ENCODE data around the gene SEC62. TPM values are rescaled to one million over a fixed set of nuclear protein-coding genes. Genes with fewer than 3 reads are reported as not detected.

Gene SEC62
- total and polyA plus RNA-seq, 2 experiments from 2014 or later, result 23.6 to 306 TPM

DNA sequence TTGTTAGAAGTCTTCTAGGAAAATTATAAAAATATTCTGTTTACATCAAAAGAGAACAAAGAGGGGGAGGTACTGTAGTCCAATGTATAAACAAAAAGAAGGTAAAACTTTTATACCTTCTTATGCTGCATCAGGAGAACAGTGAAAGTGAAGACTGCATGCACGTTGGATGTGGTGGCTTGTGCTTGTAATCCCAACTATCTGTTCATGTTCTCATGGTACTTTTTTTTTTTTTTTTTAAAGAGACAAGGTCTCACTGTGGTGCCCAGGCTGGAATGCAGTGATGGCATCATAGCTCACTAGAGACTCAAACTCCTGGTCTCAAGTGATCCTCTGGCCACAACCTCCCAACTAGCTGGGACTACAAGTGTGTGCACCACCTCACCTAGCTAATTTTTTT lies 4.2 kb downstream of the SEC62 start (continued):
- TF ChIP-seq, protein P1, sequence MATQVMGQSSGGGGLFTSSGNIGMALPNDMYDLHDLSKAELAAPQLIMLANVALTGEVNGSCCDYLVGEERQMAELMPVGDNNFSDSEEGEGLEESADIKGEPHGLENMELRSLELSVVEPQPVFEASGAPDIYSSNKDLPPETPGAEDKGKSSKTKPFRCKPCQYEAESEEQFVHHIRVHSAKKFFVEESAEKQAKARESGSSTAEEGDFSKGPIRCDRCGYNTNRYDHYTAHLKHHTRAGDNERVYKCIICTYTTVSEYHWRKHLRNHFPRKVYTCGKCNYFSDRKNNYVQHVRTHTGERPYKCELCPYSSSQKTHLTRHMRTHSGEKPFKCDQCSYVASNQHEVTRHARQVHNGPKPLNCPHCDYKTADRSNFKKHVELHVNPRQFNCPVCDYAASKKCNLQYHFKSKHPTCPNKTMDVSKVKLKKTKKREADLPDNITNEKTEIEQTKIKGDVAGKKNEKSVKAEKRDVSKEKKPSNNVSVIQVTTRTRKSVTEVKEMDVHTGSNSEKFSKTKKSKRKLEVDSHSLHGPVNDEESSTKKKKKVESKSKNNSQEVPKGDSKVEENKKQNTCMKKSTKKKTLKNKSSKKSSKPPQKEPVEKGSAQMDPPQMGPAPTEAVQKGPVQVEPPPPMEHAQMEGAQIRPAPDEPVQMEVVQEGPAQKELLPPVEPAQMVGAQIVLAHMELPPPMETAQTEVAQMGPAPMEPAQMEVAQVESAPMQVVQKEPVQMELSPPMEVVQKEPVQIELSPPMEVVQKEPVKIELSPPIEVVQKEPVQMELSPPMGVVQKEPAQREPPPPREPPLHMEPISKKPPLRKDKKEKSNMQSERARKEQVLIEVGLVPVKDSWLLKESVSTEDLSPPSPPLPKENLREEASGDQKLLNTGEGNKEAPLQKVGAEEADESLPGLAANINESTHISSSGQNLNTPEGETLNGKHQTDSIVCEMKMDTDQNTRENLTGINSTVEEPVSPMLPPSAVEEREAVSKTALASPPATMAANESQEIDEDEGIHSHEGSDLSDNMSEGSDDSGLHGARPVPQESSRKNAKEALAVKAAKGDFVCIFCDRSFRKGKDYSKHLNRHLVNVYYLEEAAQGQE (IDR thresholded peaks at IDR 0.05; ENCODE audit: unreplicated experiment), result no peak
- no peak for TF ChIP-seq EZH2 (IDR thresholded peaks at IDR 0.05; ENCODE audit: low read depth, unreplicated experiment)
- TF ChIP-seq CREB1 (CRISPR knock-in tag; IDR thresholded peaks at IDR 0.05; ENCODE audit: low read depth), result no peak
- TF ChIP-seq STAT1 (IDR thresholded peaks at IDR 0.05; ENCODE audit: unreplicated experiment), result no peak
- no peak for TF ChIP-seq EZH2phosphoT487 (IDR thresholded peaks at IDR 0.05; ENCODE audit: unreplicated experiment)
- TF ChIP-seq ZNF114 (CRISPR knock-in tag; IDR thresholded peaks at IDR 0.05), result no peak

DNA sequence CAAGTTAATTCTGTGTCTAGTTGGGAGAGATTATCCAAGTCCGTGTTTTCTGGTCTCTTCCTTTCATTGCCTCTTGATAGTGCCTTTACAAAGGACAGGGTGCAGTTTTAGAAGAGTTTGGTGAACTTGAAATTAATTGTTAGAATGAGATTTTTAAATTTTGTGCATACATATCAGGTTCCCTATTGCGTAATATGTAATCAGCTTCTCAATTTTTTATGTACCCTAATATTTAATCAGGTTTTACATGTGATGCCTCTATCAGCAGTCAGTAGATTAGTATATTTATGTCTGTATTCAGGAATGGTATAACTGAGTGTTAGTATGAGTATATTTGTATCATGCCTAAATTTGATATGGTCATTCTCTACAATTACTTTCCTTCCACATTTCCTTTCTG lies 4.9 kb downstream of the SEC62 start:
- H3K9me2 ChIP-seq (ENCODE audit: insufficient read depth), result no peaks in the 10 kb centered on the region
- no peaks in the 10 kb centered on the region for H3F3A ChIP-seq (replicated peaks; ENCODE audit: low read depth)
- ATAC-seq (no peak), DNase-seq (ENCODE audit: low spot score) (no peak)
- H3K4me1 Mint-ChIP-seq, result peaks cover 18% of the 10 kb centered on the region
- peaks cover 18% of the 10 kb centered on the region for H3K4me1 ChIP-seq (ENCODE audit: insufficient read depth)
- H3K27ac ChIP-seq (ENCODE audit: low read depth), result no peak overlapping the region
- peaks cover 6% of the 10 kb centered on the region for H3K36me3 Mint-ChIP-seq (ENCODE audit: low read depth)
- no peaks in the 10 kb centered on the region for H3K27me3 ChIP-seq (ENCODE audit: insufficient read depth)
- peaks cover 96% of the 10 kb centered on the region for H3K79me2 ChIP-seq (replicated peaks; ENCODE audit: insufficient read depth)
- peaks cover 5% of the 10 kb centered on the region; the same call in 1 of the 2 replicates for H3K36me3 ChIP-seq (ENCODE audit: insufficient read depth)
- H4K20me1 ChIP-seq (replicated peaks; ENCODE audit: insufficient read depth), result peaks cover 36% of the 10 kb centered on the region
- no peaks in the 10 kb centered on the region for H3K27me3 Mint-ChIP-seq (ENCODE audit: insufficient read depth, low read depth, poor library complexity)
- H3K4me3 Mint-ChIP-seq, result no peak overlapping the region
- H3K4me2 ChIP-seq, result no peak overlapping the region
- no peak overlapping the region for H3K27ac Mint-ChIP-seq
- H2AFZ ChIP-seq, result no peak overlapping the region
- no peaks in the 10 kb centered on the region for H3K9me3 Mint-ChIP-seq
- H3K4me3 ChIP-seq, result no peak overlapping the region
- TF ChIP-seq EZH2 (IDR thresholded peaks at IDR 0.05; ENCODE audit: low read depth, unreplicated experiment) (no peak), NANOG (IDR thresholded peaks at IDR 0.05; ENCODE audit: borderline replicate concordance) (no peak), JUNB (IDR thresholded peaks at IDR 0.05; ENCODE audit: unreplicated experiment) (no peak), ZNF331 (CRISPR knock-in tag; IDR thresholded peaks at IDR 0.05; ENCODE audit: low read depth) (no peak)
- TF ChIP-seq, protein P2, sequence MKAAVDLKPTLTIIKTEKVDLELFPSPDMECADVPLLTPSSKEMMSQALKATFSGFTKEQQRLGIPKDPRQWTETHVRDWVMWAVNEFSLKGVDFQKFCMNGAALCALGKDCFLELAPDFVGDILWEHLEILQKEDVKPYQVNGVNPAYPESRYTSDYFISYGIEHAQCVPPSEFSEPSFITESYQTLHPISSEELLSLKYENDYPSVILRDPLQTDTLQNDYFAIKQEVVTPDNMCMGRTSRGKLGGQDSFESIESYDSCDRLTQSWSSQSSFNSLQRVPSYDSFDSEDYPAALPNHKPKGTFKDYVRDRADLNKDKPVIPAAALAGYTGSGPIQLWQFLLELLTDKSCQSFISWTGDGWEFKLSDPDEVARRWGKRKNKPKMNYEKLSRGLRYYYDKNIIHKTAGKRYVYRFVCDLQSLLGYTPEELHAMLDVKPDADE (IDR thresholded peaks at IDR 0.05), result no peak
- TF ChIP-seq, protein P3, sequence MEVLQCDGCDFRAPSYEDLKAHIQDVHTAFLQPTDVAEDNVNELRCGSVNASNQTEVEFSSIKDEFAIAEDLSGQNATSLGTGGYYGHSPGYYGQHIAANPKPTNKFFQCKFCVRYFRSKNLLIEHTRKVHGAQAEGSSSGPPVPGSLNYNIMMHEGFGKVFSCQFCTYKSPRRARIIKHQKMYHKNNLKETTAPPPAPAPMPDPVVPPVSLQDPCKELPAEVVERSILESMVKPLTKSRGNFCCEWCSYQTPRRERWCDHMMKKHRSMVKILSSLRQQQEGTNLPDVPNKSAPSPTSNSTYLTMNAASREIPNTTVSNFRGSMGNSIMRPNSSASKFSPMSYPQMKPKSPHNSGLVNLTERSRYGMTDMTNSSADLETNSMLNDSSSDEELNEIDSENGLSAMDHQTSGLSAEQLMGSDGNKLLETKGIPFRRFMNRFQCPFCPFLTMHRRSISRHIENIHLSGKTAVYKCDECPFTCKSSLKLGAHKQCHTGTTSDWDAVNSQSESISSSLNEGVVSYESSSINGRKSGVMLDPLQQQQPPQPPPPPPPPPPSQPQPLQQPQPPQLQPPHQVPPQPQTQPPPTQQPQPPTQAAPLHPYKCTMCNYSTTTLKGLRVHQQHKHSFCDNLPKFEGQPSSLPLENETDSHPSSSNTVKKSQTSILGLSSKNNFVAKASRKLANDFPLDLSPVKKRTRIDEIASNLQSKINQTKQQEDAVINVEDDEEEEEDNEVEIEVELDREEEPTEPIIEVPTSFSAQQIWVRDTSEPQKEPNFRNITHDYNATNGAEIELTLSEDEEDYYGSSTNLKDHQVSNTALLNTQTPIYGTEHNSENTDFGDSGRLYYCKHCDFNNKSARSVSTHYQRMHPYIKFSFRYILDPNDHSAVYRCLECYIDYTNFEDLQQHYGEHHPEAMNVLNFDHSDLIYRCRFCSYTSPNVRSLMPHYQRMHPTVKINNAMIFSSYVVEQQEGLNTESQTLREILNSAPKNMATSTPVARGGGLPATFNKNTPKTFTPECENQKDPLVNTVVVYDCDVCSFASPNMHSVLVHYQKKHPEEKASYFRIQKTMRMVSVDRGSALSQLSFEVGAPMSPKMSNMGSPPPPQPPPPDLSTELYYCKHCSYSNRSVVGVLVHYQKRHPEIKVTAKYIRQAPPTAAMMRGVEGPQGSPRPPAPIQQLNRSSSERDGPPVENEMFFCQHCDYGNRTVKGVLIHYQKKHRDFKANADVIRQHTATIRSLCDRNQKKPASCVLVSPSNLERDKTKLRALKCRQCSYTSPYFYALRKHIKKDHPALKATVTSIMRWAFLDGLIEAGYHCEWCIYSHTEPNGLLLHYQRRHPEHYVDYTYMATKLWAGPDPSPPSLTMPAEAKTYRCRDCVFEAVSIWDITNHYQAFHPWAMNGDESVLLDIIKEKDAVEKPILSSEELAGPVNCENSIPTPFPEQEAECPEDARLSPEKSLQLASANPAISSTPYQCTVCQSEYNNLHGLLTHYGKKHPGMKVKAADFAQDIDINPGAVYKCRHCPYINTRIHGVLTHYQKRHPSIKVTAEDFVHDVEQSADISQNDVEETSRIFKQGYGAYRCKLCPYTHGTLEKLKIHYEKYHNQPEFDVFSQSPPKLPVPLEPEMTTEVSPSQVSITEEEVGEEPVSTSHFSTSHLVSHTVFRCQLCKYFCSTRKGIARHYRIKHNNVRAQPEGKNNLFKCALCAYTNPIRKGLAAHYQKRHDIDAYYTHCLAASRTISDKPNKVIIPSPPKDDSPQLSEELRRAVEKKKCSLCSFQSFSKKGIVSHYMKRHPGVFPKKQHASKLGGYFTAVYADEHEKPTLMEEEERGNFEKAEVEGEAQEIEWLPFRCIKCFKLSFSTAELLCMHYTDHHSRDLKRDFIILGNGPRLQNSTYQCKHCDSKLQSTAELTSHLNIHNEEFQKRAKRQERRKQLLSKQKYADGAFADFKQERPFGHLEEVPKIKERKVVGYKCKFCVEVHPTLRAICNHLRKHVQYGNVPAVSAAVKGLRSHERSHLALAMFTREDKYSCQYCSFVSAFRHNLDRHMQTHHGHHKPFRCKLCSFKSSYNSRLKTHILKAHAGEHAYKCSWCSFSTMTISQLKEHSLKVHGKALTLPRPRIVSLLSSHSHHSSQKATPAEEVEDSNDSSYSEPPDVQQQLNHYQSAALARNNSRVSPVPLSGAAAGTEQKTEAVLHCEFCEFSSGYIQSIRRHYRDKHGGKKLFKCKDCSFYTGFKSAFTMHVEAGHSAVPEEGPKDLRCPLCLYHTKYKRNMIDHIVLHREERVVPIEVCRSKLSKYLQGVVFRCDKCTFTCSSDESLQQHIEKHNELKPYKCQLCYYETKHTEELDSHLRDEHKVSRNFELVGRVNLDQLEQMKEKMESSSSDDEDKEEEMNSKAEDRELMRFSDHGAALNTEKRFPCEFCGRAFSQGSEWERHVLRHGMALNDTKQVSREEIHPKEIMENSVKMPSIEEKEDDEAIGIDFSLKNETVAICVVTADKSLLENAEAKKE (CRISPR knock-in tag; IDR thresholded peaks at IDR 0.05), result no peak
- TF ChIP-seq, protein P4, sequence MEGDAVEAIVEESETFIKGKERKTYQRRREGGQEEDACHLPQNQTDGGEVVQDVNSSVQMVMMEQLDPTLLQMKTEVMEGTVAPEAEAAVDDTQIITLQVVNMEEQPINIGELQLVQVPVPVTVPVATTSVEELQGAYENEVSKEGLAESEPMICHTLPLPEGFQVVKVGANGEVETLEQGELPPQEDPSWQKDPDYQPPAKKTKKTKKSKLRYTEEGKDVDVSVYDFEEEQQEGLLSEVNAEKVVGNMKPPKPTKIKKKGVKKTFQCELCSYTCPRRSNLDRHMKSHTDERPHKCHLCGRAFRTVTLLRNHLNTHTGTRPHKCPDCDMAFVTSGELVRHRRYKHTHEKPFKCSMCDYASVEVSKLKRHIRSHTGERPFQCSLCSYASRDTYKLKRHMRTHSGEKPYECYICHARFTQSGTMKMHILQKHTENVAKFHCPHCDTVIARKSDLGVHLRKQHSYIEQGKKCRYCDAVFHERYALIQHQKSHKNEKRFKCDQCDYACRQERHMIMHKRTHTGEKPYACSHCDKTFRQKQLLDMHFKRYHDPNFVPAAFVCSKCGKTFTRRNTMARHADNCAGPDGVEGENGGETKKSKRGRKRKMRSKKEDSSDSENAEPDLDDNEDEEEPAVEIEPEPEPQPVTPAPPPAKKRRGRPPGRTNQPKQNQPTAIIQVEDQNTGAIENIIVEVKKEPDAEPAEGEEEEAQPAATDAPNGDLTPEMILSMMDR (conservative IDR thresholded peaks at IDR 0.05; ENCODE audit: low read depth in 2 of 2), result no peak

Data from GM23338 (cell line).